Measurements from ENCODE around the gene TMEM178A. TPM values are rescaled to one million over a fixed set of nuclear protein-coding genes. Genes with fewer than 3 reads are reported as not detected.
A peak's percentile ranks its signal among the peaks of the same experiment; 100 is the strongest.

The TMEM178A gene
- total RNA-seq, 2 donors from 2014 or later = 4.9 to 7.8 TPM

DNA sequence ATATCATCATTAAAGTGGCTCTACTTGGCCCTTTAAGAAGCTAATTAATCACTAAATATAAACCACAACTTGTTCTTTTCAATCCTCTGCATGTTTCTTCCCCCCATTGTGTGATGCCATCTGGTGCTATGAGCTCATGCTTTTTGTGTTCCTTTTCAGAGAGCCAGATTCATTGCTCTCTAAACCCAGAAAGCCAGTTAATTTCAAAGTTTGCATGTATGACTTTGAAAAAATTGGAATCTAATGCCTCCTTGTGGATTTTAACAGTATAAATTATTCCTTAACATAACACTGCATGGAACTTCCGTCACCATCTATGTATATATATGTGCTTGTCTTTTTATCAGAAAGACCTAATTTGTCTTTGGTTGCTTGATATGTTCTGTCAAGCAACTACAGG, 31.1 kb downstream of the TMEM178A start:
- Histone ChIP-seq H3K4me3 (no peak overlapping the region), H3K9me3 (no peaks in the 10 kb centered on the region), H3K4me1 (no peaks in the 10 kb centered on the region), H3K36me3 (replicated peaks in 1 of 2; ENCODE audit: insufficient read depth in 1 of 2, low read depth in 2 of 2) (no peaks in the 10 kb centered on the region), H3K27me3 (no peaks in the 10 kb centered on the region), H3K27ac (no peak overlapping the region)
- TF ChIP-seq, protein P1, sequence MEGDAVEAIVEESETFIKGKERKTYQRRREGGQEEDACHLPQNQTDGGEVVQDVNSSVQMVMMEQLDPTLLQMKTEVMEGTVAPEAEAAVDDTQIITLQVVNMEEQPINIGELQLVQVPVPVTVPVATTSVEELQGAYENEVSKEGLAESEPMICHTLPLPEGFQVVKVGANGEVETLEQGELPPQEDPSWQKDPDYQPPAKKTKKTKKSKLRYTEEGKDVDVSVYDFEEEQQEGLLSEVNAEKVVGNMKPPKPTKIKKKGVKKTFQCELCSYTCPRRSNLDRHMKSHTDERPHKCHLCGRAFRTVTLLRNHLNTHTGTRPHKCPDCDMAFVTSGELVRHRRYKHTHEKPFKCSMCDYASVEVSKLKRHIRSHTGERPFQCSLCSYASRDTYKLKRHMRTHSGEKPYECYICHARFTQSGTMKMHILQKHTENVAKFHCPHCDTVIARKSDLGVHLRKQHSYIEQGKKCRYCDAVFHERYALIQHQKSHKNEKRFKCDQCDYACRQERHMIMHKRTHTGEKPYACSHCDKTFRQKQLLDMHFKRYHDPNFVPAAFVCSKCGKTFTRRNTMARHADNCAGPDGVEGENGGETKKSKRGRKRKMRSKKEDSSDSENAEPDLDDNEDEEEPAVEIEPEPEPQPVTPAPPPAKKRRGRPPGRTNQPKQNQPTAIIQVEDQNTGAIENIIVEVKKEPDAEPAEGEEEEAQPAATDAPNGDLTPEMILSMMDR (IDR thresholded peaks at IDR 0.05) = peak; percentile 16 to 67 (median 55)
- TF ChIP-seq POLR2A (IDR thresholded peaks at IDR 0.05) = no peak
- 19 to 38% methylated on average over 1 of the region's 1 CpG for WGBS, 2 donors
- ATAC-seq = peak; percentile 63
- intact Hi-C loops (cut with DNase I) = no loop called here
- DNase-seq = no peak

DNA sequence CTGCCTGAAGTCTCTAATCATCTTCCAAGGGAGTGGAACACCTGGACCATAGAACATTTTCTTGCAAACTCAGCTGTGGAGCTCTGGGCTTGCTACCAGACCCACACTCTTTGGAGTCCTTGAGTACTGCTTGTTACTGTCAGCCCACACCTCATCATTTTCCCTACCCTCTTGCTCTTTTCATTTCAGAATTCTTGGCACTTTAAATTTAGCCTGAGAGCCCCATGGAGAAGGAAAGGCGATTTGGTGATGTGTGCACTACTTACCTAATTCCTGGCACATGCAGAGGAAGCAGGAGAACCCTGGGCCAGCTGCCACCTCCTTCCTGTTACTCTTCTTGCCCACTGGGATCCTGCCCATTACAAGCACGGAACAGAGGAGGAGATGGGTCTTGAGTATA, 31.7 kb downstream of the TMEM178A start:
- 40 to 43% methylated on average over 2 of the region's 2 CpGs for WGBS, 2 donors
- intact Hi-C loops (cut with DNase I) = no loop called here
- Histone ChIP-seq H3K27ac (no peak overlapping the region), H3K27me3 (no peaks in the 10 kb centered on the region), H3K36me3 (replicated peaks in 1 of 2; ENCODE audit: insufficient read depth in 1 of 2, low read depth in 2 of 2) (no peaks in the 10 kb centered on the region), H3K4me3 (no peak overlapping the region), H3K9me3 (no peaks in the 10 kb centered on the region), H3K4me1 (no peaks in the 10 kb centered on the region)
- no peak for TF ChIP-seq POLR2A (IDR thresholded peaks at IDR 0.05)
- TF ChIP-seq, protein P1 (IDR thresholded peaks at IDR 0.05) = no peak
- peak in 2 of 4 donors; percentile 31 to 40 for DNase-seq
- ATAC-seq = no peak

DNA sequence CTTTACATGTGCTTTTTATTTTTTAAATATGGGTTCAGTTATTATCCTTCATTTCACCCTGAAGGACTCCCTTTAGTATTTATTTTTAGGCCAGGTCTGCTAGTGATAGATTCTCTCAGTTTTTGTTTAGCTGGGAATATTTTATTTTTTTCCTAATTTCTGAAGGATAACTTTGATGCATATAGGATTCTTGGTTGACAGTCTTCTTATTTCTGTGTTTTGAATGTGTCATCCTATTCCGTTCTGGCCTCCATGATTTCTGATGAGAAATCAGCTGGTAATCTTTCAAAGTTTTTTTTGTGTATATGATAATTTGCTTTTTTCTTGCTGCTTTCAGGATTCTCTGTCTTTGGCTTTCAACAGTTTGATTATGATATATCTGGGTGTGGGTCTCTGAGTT, 35.4 kb downstream of the TMEM178A start:
- intact Hi-C loops (cut with DNase I) = no loop called here
- Histone ChIP-seq H3K4me3 (no peak overlapping the region), H3K36me3 (replicated peaks in 1 of 2; ENCODE audit: insufficient read depth in 1 of 2, low read depth in 2 of 2) (no peaks in the 10 kb centered on the region), H3K27me3 (no peaks in the 10 kb centered on the region), H3K4me1 (no peaks in the 10 kb centered on the region), H3K27ac (no peak overlapping the region), H3K9me3 (no peaks in the 10 kb centered on the region)
- no peak for TF ChIP-seq POLR2A (IDR thresholded peaks at IDR 0.05)
- TF ChIP-seq, protein P1 (IDR thresholded peaks at IDR 0.05) = no peak
- no peak for DNase-seq
- WGBS, 2 donors = 96% methylated on average over 1 of the region's 1 CpG
- ATAC-seq = no peak

DNA sequence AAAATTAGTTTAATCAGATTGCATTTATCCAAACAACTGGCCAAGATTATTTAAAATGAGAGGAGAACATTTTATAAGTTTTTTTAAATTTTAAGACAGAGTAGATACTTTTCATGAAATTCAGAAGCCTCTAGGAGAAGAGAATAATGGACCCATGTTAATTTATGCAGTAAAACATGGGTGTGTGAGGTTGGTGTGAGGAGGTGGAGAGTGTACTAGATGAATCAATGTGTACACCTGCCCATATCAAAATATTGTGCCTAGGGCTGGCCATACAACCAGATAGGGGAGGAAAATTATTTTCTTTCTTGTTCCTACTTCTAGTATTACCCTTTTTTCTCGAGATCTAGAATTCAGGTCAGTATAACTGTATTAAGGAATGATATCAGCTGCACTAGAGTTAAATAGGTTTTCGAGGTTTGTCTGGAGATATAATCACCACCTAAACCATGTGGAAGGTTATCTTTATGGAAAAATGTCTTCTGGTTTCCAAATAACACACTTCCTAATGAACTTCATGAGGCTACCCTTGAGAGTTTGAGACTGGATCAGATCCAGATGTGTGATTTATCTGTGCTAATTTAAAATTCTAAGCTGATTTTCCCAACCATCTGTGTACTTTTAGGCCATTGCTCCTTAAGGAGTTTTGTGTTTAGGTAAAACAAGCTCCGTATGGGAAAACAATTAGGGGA, 37.6 kb downstream of the TMEM178A start:
- ATAC-seq = no peak
- no peaks in the 10 kb centered on the region for H3K27me3 ChIP-seq
- no peak overlapping the region for H3K27ac ChIP-seq
- 73 to 77% methylated on average over 3 of the region's 3 CpGs for WGBS, 2 donors
- no peaks in the 10 kb centered on the region for H3K4me1 ChIP-seq
- H3K4me3 ChIP-seq = no peak overlapping the region
- TF ChIP-seq POLR2A (IDR thresholded peaks at IDR 0.05) = no peak
- TF ChIP-seq, protein P1 (IDR thresholded peaks at IDR 0.05) = no peak
- H3K9me3 ChIP-seq = no peaks in the 10 kb centered on the region
- no peaks in the 10 kb centered on the region for H3K36me3 ChIP-seq (replicated peaks in 1 of 2; ENCODE audit: insufficient read depth in 1 of 2, low read depth in 2 of 2)
- no peak for DNase-seq
- intact Hi-C loops (cut with DNase I) = no loop called here

DNA sequence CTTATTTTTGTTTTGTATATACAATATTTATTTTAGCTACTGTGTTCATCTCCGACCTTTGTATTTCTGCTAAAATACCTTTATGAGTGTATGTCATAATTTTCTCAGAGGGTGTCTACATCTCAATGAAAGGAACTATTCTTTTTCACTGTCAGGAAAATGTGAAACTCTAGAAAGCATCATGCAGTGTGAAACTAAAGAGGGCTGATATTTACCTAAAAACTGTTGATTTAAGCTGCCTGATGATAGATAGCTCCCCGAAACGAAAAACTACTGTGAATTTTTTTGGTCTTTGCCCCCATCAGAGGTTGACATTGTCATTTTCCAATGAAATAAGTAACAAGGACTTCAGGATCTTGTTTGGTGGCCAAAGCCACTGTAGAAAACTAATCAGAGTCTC, 38.8 kb downstream of the TMEM178A start:
- no peaks in the 10 kb centered on the region for H3K27me3 ChIP-seq
- TF ChIP-seq POLR2A (IDR thresholded peaks at IDR 0.05) = no peak
- TF ChIP-seq, protein P1 (IDR thresholded peaks at IDR 0.05) = no peak
- no peak for DNase-seq
- H3K4me1 ChIP-seq = no peaks in the 10 kb centered on the region
- H3K36me3 ChIP-seq (replicated peaks in 1 of 2; ENCODE audit: insufficient read depth in 1 of 2, low read depth in 2 of 2) = no peaks in the 10 kb centered on the region
- no peak overlapping the region for H3K27ac ChIP-seq
- ATAC-seq = no peak
- intact Hi-C loops (cut with DNase I) = no loop called here
- WGBS, 2 donors = 61 to 69% methylated on average over 3 of the region's 3 CpGs
- no peaks in the 10 kb centered on the region for H3K9me3 ChIP-seq
- no peak overlapping the region for H3K4me3 ChIP-seq
